Tibial nerve (tissue), 4 donors: Measurements from ENCODE around the gene ADAMTS17. TPM values are rescaled to one million over a fixed set of nuclear protein-coding genes. Genes with fewer than 3 reads are reported as not detected.

Experiments
- DNase-seq, 2 donors: peaks; one replicate each; pipeline ENCODE4 v3.0.0-alpha.2; 2019; ENCODE audit warnings: low spot score in 2 of 2
- H3K27ac ChIP-seq, 4 donors: fragments of 200-600 bp; sonication (generic) in 3 of 4; one replicate each; pipeline ENCODE4 v1.5.1; 2017 to 2019; ENCODE audit warnings: mild to moderate bottlenecking in 1 of 4
- H3K27me3 ChIP-seq, 2 donors: fragments of 200-600 bp; sonication (generic) in 1 of 2; one replicate each; pipeline versions ENCODE4 v1.5.1 to v1.6.0; 2017 to 2019
- H3K36me3 ChIP-seq, 3 donors: fragments of 200-600 bp; sonication (generic); one replicate each; pipeline ENCODE4 v1.5.1; 2018 to 2019
- H3K4me1 ChIP-seq, 4 donors: fragments of 200-600 bp; sonication (generic) in 3 of 4; one replicate each; pipeline ENCODE4 v1.5.1; 2017 to 2019
- H3K4me3 ChIP-seq, 4 donors: fragments of 200-600 bp; sonication (generic) in 3 of 4; one replicate each; pipeline ENCODE4 v1.5.1; 2017 to 2019; ENCODE audit warnings: mild to moderate bottlenecking in 1 of 4, moderate library complexity in 1 of 4
- H3K9me3 ChIP-seq, 4 donors: fragments of 200-600 bp; sonication (generic) in 3 of 4; one replicate each; pipeline ENCODE4 v1.5.1; 2017 to 2019
- CTCF ChIP-seq, 5 experiments: fragments of 200-600 bp in 3 of 5; fragments of 450-650 bp in 2 of 5; sonication (generic) in 3 of 5; IDR thresholded peaks; one replicate each; pipeline ENCODE4 v1.5.1; 2016 to 2019; ENCODE audit warnings: antibody characterized with exemption in 5 of 5, mild to moderate bottlenecking in 3 of 5, moderate library complexity in 2 of 5
- EP300 ChIP-seq, 2 donors: sonication (generic); formaldehyde crosslinking; IDR thresholded peaks; one replicate each; pipeline ENCODE4 v1.6.1; 2017; ENCODE audit warnings: antibody characterized with exemption in 2 of 2, mild to moderate bottlenecking in 1 of 2
- POLR2A ChIP-seq, 2 donors: fragments of 450-650 bp; IDR thresholded peaks; one replicate each; pipeline ENCODE4 v1.6.1; 2017; ENCODE audit warnings: antibody characterized with exemption in 2 of 2, mild to moderate bottlenecking in 2 of 2, moderate library complexity in 2 of 2
- WGBS, 2 donors: methylation state at CpG; one replicate each; pipeline ENCODE4 v1.1.5; 2018; 5-methylcytosine and 5-hydroxymethylcytosine counted together
- total RNA-seq, 4 donors: library from RNA; depleted of rRNA; stranded (reverse); fragments of >200 nt; gene quantifications; one replicate each; pipeline ENCODE4 v1.1.0, GENCODE V29; 2016

ADAMTS17 gene
- total RNA-seq: 1 to 10 TPM in 3 of 4 donors, under 1 TPM in 1; 0.66 to 5.5 (median 3.7) TPM

DNA sequence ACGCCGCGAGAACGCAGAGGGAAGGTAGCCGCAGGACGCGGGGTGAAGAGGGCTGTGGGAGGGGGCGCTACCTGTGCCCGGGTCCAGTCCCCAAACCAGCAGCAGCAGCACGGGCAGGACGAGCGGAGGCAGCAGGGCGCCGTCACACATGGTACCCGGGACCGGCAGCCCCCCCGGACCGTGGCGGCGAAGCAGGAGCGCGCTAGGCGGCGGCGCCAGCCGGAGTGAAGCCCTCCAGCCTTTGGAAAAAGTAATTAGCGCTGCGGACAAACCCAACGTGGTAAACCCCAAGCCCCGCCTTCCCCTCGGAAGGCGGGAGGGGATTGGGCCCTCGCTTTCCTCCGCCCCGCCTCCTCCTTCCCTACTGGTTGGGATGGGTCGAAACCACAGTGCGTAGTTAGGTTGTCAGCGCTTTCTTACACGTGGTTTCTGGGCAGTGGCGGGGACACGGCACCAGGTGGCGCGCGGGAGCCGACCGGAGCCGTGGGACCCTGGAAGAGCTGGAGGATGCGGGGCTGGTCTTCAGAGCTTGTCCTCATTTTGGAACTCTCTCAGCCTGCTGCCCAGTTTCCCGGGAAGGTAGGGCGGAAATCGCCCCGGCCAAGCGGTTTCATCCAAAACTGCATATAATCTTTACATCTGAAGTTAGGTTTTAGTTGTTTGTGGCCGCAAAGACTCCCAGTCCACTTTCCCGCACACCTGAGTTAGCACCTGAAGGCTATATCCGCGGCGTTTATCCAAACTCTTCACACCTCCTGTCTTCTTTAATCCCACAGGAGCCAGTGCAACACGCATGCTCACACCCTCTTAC, at the start of gene ADAMTS17:
TSS of gene ADAMTS17 (minus strand) at position 226 of the 811 bp plus-strand sequence. CDS start at position 150, 76 bp downstream.
- Histone ChIP-seq H3K4me3 (peak within 1 kb of the TSS; percentile 50 to 85 (median 68)), H3K36me3 (no peaks in the 10 kb centered on the region), H3K9me3 (no peaks in the 10 kb centered on the region), H3K27ac (peak within 1 kb of the TSS in 2 of 4 donors; percentile 51 to 67), H3K27me3 (peaks cover 0 to 6% of the 10 kb centered on the region in 2 donors), H3K4me1 (peaks cover 0 to 24% (median 1%) of the 10 kb centered on the region in 4 donors)
- WGBS, 2 donors: 4 to 5% methylated on average over 41 to 53 of the region's 59 CpGs
- DNase-seq: peak; percentile 93 to 97
- TF ChIP-seq CTCF (IDR thresholded peaks at IDR 0.05) (peak; percentile 87 to 98 (median 95)), EP300 (IDR thresholded peaks at IDR 0.05) (peak; percentile 56 to 89), POLR2A (IDR thresholded peaks at IDR 0.05) (peak; percentile 51 to 91)

- DNase-seq: no peak
- peaks cover 0 to 56% (median 7%) of the 10 kb centered on the region in 4 donors for H3K9me3 ChIP-seq
- H3K27ac ChIP-seq: no peak overlapping the region
- TF ChIP-seq CTCF (IDR thresholded peaks at IDR 0.05): no peak
- no peak for TF ChIP-seq EP300 (IDR thresholded peaks at IDR 0.05)
- H3K27me3 ChIP-seq: no peaks in the 10 kb centered on the region
- 92 to 96% methylated on average over 3 of the region's 3 CpGs for WGBS, 2 donors
- H3K36me3 ChIP-seq: peaks cover 0 to 12% (median 0%) of the 10 kb centered on the region in 3 donors
- H3K4me1 ChIP-seq: no peaks in the 10 kb centered on the region
- H3K4me3 ChIP-seq: no peak overlapping the region
Measured at GRCh38 chr15:100385300-100386050, 43.7 kb upstream of the ADAMTS17 start.

DNA sequence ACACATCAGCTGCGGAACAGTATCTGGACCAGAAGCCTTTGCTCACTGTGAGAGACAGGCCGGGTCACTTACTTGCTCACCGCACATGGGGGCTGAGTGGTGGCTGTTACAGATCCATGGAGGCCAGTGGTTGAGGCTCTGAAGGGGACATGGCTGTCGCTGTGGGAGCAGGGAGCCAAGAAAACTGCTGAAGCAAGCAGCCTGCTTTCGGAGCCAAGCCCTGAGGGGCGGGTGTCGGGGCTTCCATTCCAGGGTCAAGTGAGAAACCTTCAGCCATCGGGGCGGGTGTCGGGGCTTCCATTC, 42.3 kb upstream of the ADAMTS17 start:
- Histone ChIP-seq H3K27me3 (no peaks in the 10 kb centered on the region), H3K4me1 (no peaks in the 10 kb centered on the region), H3K27ac (no peak overlapping the region), H3K9me3 (peaks cover 0 to 66% (median 8%) of the 10 kb centered on the region in 4 donors), H3K4me3 (no peak overlapping the region), H3K36me3 (peaks cover 0 to 12% (median 0%) of the 10 kb centered on the region in 3 donors)
- no peak for DNase-seq
- no peak for TF ChIP-seq EP300 (IDR thresholded peaks at IDR 0.05)
- TF ChIP-seq CTCF (IDR thresholded peaks at IDR 0.05): no peak
- TF ChIP-seq POLR2A (IDR thresholded peaks at IDR 0.05): no peak
- WGBS, 2 donors: 72 to 78% methylated on average over 10 of the region's 10 CpGs

DNA sequence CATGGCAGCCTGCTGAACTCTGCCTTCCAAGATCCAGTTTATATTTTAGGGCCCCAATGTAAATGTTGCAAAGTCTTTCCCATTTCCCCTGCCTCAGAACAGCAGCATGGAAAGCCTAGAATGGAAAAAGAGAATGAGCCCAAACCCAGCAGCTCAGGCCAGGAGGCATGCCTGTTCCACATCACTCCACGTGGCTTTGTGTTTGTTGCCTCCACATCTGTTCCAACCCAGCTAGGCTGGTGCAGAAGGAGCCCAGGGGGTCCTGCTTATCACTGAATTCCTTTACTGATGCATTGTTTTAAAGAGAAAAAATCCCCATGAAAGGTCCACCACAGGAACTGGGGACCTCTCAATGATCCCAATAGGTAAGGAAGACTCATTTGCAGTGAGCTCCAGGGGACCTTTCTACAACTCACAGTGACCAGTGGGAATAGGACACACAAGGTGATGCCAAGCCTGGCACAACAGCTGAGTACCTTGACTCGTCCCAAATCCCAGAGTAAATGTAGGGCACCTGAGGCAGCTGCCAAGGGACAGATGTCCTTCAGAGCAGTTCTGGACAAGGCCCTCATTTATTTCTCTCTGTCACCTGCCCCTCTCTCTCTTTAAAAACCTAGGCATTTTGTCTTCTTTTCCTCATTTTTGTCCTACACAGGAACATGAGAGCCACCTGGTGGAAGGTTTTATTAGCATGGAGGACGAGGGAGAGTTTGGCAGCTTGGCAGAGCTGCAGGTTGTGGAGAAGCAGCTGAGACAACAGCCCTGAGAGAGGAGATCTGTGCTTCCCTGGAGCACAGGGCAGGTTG, 41.7 kb upstream of the ADAMTS17 start:
- TF ChIP-seq CTCF (IDR thresholded peaks at IDR 0.05): peak; percentile 8 to 52 (median 21)
- no peak for TF ChIP-seq EP300 (IDR thresholded peaks at IDR 0.05)
- no peak for TF ChIP-seq POLR2A (IDR thresholded peaks at IDR 0.05)
- peak in 1 of 2 donors; percentile 64 for DNase-seq
- H3K4me1 ChIP-seq: no peaks in the 10 kb centered on the region
- no peaks in the 10 kb centered on the region for H3K27me3 ChIP-seq
- 31 to 34% methylated on average over 3 of the region's 3 CpGs for WGBS, 2 donors
- H3K4me3 ChIP-seq: no peak overlapping the region
- peaks cover 0 to 12% (median 0%) of the 10 kb centered on the region in 3 donors for H3K36me3 ChIP-seq
- H3K9me3 ChIP-seq: peaks cover 0 to 61% (median 8%) of the 10 kb centered on the region in 4 donors
- no peak overlapping the region for H3K27ac ChIP-seq
